ENCODE measurements around the gene HOXA6.

DNA sequence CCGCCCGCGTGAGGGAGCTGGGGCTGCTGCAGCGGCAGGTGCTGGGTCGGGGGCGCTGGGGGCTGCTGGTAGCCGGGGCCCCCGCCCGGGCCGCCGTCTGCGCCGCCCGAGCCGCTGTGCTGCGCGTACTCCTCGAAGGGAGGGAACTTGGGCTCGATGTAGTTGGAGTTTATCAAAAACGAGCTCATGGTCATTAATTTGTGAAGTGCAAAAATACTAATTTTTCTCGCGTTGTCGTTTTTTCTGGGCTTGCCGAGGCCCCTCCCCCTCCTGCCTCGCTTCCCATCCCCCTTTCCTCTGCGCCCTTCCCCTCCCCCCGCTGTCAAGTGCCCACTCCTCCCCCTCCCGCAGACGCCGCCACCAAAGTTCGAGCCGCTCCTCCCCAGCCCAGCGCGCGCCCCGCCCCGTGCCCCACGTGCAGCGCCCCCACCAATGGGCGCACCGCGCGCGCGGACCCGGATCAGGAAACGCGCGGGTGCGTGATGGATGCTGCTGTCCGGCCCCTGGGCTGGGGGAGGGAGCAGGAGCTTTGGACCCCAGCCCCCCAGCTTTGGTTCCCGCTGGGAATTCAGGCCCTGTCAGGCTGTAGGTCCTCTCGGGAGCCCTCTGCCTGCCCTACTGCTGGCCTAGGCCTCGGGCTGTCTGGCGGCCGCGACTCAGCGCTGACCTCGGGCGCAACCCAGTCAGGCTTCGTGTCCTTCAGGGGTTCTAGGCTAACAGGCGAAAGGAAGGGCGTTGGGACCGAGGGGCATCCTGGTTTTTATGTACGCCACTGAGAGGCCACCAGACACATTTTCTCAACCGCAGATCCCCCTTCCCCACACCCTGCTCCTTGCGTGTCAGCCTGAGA lies 16.8 kb downstream of the HOXA6 start, which contains the start of gene HOXA4:
- no peak for TF ChIP-seq EZH2 (IDR thresholded peaks at IDR 0.05; ENCODE audit: low read depth)
- TF ChIP-seq, protein P1, sequence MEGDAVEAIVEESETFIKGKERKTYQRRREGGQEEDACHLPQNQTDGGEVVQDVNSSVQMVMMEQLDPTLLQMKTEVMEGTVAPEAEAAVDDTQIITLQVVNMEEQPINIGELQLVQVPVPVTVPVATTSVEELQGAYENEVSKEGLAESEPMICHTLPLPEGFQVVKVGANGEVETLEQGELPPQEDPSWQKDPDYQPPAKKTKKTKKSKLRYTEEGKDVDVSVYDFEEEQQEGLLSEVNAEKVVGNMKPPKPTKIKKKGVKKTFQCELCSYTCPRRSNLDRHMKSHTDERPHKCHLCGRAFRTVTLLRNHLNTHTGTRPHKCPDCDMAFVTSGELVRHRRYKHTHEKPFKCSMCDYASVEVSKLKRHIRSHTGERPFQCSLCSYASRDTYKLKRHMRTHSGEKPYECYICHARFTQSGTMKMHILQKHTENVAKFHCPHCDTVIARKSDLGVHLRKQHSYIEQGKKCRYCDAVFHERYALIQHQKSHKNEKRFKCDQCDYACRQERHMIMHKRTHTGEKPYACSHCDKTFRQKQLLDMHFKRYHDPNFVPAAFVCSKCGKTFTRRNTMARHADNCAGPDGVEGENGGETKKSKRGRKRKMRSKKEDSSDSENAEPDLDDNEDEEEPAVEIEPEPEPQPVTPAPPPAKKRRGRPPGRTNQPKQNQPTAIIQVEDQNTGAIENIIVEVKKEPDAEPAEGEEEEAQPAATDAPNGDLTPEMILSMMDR (conservative IDR thresholded peaks at IDR 0.05), result no peak
